ENCODE measurements around the gene NAA50.
A peak's percentile ranks its signal among the peaks of the same experiment; 100 is the strongest.

Gene NAA50

DNA sequence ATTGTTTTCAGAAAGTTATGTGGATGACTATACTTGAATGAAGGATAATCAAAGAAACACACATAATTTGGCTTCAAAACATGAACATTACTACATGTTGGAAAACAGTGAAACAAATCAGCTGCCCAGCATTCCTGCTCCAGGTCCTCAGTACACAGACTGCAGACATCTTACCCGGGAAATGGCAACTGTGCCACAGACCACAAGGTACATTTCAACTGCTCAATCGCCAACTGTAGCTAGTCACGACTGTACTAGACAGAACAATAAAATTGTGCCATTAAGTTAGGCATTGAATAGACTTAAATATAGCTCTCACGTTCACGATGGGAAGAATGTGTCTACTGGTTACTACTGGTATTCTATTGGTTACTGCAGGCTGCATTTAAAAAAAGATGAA lies 5.0 kb downstream of the NAA50 start:
- DNase-seq: no peak

- peak; percentile 60 for DNase-seq
Measured at GRCh38 chr3:113736548-113737089, 9.4 kb downstream of the NAA50 start.

DNA sequence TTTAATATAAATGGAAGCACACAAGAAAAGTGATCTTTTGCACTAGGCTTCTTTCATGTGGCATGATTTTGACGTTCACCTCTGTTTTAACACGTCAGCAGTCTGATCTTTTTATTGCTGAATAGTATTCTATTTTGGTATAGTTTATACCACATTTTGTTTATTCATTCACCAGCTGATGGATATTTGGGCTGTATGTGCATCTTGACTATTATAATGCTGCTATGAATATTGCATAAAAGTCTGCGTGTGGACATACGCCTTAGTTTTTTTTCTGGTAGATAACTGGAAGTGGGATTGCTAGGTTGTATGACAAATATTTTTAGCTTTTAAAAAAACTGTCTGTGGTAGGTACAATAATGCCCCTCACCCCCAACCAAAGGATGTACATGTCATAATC lies 14.4 kb downstream of the NAA50 start:
- DNase-seq: no peak

DNA sequence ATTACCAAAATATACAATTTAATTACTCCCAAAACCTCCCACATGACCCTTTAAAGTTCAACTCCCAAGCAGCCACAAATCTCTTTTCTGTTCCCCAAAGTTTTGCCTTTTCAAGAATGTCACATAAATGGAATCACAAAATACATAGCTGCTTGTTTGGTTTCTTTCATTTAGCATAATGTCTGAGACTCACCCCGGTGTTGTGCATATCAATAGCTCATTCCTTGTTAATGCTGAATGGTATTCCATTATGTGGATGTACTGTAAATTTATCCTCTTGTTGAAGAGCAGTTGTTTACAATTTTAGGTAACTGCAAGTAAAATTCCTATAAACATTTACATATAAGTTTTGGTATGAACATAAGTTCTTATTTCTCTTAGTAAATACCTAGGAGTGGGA lies 15.5 kb downstream of the NAA50 start:
- no peak for DNase-seq

GRCh38 chr3:113728661-113729060 lies 17.4 kb downstream of the NAA50 start:
- no peak for DNase-seq

DNA sequence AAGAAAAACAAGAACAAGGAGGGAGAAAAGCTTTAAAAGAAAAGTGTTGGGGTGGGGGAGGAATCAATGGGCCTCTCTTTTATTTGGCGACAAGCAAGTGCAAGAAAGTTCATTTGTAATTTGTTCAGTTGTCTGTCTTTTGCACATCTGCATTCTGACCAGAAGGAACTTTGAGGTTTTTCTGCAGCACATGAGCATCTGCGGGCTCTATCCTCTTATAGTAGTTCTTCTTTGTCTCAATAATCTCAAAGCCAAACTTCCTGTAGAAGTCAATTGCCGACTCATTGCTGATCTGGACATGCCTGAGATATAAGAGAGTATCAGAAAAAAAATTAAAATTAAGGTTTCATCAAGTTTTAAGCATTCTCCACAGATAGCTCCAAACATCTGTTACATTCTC lies 24.4 kb downstream of the NAA50 start:
- no peak for DNase-seq

- no peak for DNase-seq
Measured at GRCh38 chr3:113719758-113720157, 26.3 kb downstream of the NAA50 start.

GRCh38 chr3:113719294-113719693 lies 26.8 kb downstream of the NAA50 start:
- DNase-seq: no peak

DNA sequence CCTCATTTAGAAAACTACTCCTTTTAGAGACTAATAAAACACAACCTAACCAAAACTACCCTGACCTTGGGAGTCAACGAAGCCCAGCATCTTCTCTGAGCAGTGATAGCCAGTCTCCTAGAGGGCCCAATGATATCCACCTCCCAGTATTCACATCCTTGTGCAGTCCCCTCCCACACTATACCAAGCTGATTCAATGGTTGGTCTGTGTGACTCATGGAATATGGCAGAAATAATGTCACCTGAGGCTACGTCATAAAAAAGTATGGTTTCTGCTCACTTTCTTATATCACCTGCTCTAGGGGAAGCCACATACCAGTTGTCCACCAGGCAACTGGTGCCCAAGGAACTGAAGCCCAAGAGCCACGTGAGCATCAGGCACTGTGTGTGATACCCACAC lies 28.2 kb downstream of the NAA50 start:
- DNase-seq: no peak

- no peak for DNase-seq
Measured at GRCh38 chr3:113717308-113717707, 28.7 kb downstream of the NAA50 start.

DNA sequence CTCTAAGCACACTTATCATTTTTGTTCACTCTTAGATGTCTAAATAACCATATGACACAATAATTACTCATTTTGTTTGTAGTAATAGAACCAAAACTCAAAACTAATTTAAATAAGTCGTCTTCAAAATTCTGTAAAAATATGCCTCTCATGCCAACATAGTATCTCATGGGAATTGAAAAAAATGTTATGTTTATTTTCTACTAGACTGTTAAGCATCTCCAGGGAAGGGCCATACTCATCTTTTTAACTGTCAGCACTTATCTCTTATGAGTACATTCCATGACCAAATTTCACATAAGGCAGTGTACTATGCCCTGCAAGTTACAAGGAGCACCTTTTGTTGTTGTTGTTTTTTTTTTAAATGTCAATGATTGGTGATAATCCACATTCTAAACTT lies 31.3 kb downstream of the NAA50 start:
- no peak for DNase-seq

DNA sequence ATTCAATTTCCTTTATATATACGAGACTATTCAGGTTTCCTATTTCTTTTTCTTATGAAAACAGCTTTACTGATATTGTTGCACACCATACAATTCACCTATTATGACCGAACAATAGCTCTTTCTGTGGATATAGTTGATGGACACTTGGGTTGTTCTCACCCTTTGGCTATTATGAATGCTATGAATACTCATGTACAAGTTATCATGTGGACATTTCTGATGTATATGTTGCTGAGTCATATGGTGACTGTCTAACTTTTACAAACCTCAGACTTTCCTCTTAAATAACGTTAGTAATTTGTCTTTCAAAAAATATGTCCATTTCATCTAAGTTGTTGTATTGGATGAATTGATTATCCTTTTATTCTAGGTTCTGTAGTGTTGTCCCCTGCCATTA lies 33.9 kb downstream of the NAA50 start:
- DNase-seq: no peak

GRCh38 chr3:113707835-113708234 lies 38.2 kb downstream of the NAA50 start:
- no peak for DNase-seq

DNA sequence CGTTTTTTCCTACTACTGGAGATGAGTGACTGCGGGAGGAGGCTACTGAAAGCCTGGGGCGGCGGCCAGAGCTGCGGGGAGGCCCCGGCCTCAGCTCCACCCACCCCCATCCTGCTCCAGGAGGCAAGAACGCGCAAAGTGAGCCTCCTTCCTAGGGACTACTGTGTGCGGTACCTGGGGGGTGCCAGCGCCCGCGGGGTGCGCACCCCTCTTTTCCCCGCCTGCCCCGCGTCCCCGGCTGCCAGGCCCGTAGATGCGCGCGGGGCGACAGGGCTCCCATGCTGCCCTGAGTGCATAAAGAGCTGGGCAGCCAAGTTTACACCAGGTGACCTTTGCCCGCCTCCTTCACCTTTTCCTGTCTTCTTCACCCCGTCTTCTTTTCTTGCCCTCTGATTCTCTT lies 47.1 kb downstream of the NAA50 start:
- no peak for DNase-seq

- no peak for DNase-seq
Measured at GRCh38 chr3:113698213-113698742, 47.8 kb downstream of the NAA50 start.

DNA sequence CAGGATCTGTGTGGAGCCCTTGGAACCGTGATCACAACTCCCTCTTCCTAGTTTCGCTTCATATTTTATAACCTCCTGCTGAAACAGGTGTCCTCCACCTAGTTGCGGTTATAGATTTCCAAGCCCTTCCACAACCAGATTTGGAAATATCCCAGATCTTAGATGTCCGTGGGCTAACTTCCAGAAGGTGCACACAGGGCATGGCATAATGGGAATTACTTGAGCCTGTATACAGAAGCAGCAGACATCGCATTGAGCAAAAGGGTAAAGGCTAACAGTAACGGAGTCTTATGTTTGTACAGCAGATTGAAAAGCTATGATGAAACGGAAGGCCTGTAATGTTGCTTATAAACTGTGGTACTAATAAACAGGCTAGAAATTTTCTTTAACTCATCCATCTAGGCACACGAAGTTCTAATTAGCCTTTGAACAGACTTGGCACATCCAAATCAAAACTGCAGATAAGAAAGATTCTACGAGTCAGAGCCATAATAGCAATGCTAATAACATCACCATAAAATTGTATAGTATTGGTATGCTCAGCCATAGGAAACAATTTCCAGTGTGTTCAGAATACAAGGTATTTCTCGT lies 48.5 kb downstream of the NAA50 start:
- no peak for DNase-seq

- DNase-seq: peak; percentile 95
Measured at GRCh38 chr3:113696658-113697499, 49.2 kb downstream of the NAA50 start.

DNA sequence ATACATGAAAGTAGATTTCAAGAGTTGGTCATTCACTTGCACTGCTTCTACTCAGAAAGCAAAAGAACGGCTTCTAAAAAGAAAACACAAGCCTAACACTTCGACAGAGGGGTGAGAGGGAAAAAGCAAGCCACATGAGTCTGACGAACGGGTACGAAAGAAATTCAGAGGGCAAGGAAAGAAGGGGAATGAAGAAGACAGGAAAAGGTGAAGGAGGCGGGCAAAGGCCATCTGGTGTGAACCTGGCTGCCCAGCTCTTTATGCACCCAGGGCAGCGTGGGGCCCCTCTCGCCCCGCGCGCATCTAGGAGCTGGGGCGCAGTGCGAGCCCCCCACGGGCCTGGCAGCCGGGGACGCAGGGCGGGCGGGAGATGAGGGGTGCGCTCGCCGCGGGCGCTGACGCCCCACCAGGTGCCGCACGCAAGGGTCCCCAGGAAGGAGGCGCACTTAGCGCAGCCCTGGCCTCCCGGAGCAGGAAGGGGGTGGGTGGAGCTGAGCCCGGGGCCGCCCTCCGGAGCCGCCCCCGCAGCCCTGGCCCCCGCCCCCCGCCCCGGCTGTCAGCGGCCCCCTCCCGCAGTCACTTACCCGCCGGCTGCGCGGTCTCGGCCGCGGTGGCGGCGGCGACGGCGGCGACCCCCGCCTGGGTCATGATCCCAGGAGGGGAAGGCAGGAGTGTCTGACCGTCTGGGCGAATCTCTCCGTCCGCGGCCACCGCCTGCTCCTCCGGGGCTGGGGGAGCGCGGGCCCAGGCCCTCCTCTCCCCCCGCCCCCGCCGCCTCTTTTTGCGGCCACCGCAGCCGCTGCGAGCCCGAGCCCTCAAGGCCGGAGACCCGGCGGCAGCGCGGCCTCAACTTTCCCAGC lies 50.0 kb downstream of the NAA50 start, which contains the start of gene USF3:
Gene USF3 (minus strand): TSS at position 857 of the 860 bp plus-strand sequence. CDS start 21,764 bp downstream, outside the sequence.
- DNase-seq: peak; percentile 16

DNA sequence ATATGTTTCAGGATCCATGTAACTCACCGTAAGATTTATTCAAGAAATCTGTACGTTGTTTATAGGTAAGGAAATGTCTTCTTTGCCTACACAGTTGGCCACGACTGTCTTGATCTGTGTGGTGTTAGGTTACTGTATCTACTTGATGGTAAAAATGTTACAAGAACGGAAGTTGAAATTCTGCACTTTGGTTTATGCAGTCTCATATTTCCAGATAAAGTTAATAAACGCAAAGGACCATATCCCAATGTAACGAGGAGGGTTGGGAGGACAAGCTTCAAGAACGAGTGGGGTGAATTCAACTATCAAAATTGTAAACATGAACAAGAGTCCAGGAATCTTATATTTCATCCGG lies 50.6 kb downstream of the NAA50 start:
- no peak for DNase-seq

- no peak for DNase-seq
Measured at GRCh38 chr3:113690482-113690881, 55.6 kb downstream of the NAA50 start.

DNA sequence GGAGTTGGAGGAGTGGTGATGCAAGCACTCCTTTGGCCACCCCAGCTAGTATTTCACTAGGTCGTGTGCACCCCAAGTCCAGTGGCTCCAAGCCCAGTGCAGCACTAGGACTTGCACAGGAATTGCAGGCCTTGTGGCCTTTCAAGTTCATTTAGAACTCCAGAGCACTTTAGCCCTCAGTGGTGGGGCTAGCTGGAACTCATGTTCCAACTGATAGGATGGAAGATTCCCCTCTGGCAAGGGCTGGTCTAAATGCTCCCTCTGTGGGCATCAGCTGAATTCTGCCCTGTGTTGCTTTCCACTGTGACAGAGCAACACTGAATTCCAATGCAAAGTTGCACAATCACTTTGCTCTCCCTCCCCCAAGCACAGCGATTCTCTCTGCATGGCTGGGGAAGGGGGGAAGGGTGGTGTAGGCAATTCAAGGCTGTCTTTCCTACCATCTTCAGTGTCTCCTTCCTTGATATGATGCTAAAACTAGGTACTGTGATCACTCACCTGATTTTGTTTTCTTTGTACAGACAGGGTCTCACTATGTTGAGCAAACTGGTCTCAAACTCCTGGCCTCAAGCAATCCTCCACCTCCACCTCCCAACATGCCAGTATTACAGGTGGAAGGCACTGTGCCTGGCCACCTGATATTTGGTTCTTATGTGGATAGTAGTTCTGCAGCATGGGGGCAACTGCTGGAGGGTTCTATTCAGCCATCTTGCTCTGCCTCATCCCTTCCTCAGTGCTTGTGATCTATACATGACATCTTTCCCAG lies 59.9 kb downstream of the NAA50 start:
- DNase-seq: no peak

DNA sequence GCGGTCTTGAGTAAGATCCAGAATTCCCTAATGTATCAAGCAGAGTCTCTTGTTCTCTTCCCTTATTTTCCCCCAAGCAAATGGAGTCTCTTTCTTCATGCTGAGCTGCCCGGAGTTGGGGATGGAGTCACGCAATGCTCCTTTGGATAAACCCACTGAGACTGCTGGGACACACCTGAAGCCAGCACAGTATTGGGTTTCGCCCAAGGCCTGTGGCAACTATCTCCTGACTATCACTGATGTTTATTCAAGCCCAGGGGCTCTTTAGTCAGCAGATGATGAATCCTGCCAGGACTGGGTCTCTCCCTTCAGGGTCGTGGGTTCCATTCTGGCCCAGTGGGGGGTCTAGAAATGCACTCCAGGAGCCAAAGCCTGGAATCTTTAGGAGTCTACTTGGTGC lies 60.9 kb downstream of the NAA50 start:
- no peak for DNase-seq

Measured in NCI-H2227 treated with DMSO at 0.1 percent for 48 hours (cell line).